Gastroesophageal sphincter (tissue), 4 donors: ENCODE measurements around the gene MAP3K20. TPM values are rescaled to one million over a fixed set of nuclear protein-coding genes. Genes with fewer than 3 reads are reported as not detected.
A peak's percentile ranks its signal among the peaks of the same experiment; 100 is the strongest.

ENCODE experiments used
- ATAC-seq: fragments of 150-250 bp; one replicate; pipeline ENCODE4 v1.9.1; 2016; ENCODE audit warnings: mild to moderate bottlenecking, moderate library complexity
- H3K27ac ChIP-seq, 4 donors: fragments of 200-600 bp; sonication (generic) in 3 of 4; 1 replicate in 3 of 4; 2 replicates in 1 of 4; pipeline ENCODE4 v1.5.1; 2016 to 2019
- H3K27me3 ChIP-seq: fragments of 200-600 bp; sonication (generic); one replicate; pipeline ENCODE4 v1.5.1; 2019
- H3K36me3 ChIP-seq, 2 donors: fragments of 200-600 bp; sonication (generic); one replicate each; pipeline ENCODE4 v1.5.1; 2019; ENCODE audit warnings: control low read depth in 1 of 2
- H3K4me1 ChIP-seq, 3 donors: fragments of 200-600 bp; sonication (generic); 1 replicate in 2 of 3; 2 replicates in 1 of 3; pipeline ENCODE4 v1.5.1; 2016 to 2019; ENCODE audit warnings: control low read depth in 2 of 3
- H3K4me3 ChIP-seq, 2 donors: fragments of 200-600 bp; sonication (generic); one replicate each; pipeline ENCODE4 v1.5.1; 2019; ENCODE audit warnings: mild to moderate bottlenecking in 1 of 2, moderate library complexity in 1 of 2
- H3K9me3 ChIP-seq, 3 donors: fragments of 200-600 bp; sonication (generic); one replicate each; pipeline ENCODE4 v1.5.1; 2017 to 2019; ENCODE audit warnings: control low read depth in 2 of 3
- CTCF ChIP-seq, 4 experiments: fragments of 200-600 bp in 2 of 4; fragments of 450-650 bp in 2 of 4; sonication (generic) in 1 of 4; IDR thresholded peaks; one replicate each; pipeline ENCODE4 v1.5.1; 2017 to 2019; ENCODE audit warnings: antibody characterized with exemption in 4 of 4, mild to moderate bottlenecking in 2 of 4, moderate library complexity in 2 of 4
- EP300 ChIP-seq: sonication (generic); formaldehyde crosslinking; IDR thresholded peaks from one replicate; pipeline ENCODE4 v1.6.1; 2017; ENCODE audit warnings: antibody characterized with exemption, mild to moderate bottlenecking
- POLR2A ChIP-seq, 2 donors: fragments of 450-650 bp; IDR thresholded peaks; one replicate each; pipeline ENCODE4 v1.6.1; 2017; ENCODE audit warnings: antibody characterized with exemption in 2 of 2, mild to moderate bottlenecking in 2 of 2, moderate library complexity in 1 of 2
- POLR2AphosphoS5 ChIP-seq: sonication (generic); formaldehyde crosslinking; IDR thresholded peaks from one replicate; pipeline ENCODE4 v1.6.1; 2017; ENCODE audit warnings: antibody characterized with exemption
- WGBS, 2 donors: methylation state at CpG; one replicate each; pipeline ENCODE4 v1.1.5; 2018; ENCODE audit warnings: low coverage in 1 of 2; 5-methylcytosine and 5-hydroxymethylcytosine counted together
- total RNA-seq, 4 donors: library from RNA; depleted of rRNA; stranded (reverse); fragments of >200 nt; gene quantifications; one replicate each; pipeline ENCODE4 v1.1.0, GENCODE V29; 2016

The MAP3K20 gene
- total RNA-seq, result 100 to 1,000 TPM; 318 to 496 (median 327) TPM

DNA sequence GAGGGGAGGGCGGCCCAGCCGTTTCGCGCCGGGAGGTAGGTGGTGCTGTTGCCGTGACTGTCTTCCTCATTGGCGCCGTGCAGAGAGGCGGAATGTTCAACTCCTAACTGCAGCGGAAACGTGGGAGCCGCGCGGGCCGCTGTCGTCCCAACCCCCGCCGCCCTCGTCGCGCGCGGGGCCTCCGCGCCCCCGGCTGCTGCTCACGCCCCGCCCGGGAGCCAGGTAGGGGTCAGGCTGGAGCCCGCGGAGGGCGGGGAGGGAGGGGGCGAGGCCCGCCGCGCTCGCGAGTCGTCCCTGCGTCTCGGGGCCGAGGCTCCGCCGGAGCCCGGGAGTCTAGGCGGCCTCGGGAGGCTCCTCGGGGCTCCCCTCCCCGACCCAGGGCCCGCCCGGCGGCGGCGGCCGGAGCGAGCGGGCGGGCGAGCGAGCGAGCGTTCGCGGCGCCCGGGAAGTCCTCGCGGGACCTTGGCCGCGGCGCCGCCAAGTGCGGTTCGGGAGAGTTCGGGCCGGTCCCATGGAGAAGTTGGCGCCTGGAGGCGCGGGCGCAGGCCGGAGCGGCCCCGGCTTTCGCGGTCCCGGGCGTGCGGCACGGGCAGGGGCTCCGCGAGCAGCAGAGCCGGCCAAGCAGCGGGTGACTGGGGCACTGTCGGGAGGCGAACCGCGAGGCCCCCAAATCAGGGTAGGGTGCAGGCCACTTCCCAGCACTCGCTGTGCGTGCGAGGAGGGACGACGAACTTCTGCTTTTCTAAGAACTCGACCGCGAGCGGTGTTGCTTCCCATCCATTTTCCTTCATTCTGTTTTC is at the start of gene MAP3K20:
Gene MAP3K20, plus strand, starts transcription at position 66 of the 800 bp plus-strand sequence. CDS start 15,186 bp downstream, outside the sequence.
- H3K36me3 ChIP-seq, result no peaks in the 10 kb centered on the region
- no peaks in the 10 kb centered on the region for H3K27me3 ChIP-seq
- H3K4me1 ChIP-seq, result peaks cover 8 to 62% (median 10%) of the 10 kb centered on the region in 3 donors
- TF ChIP-seq EP300, result no peak
- TF ChIP-seq CTCF (IDR thresholded peaks at IDR 0.05), result peak; percentile 10 to 82 (median 60)
- peak; percentile 71 to 86 for TF ChIP-seq POLR2A (IDR thresholded peaks at IDR 0.05)
- TF ChIP-seq POLR2AphosphoS5, result peak; percentile 94
- WGBS, 2 donors, result 0% methylated on average over 12 of the region's 106 CpGs; no CpG with 5 or more reads in 1 of the 2 donors
- peak within 1 kb of the TSS; percentile 67 to 89 for H3K4me3 ChIP-seq
- peak; percentile 92 for ATAC-seq
- H3K27ac ChIP-seq, result peak within 1 kb of the TSS; percentile 92 to 99 (median 98)
- H3K9me3 ChIP-seq, result no peaks in the 10 kb centered on the region

- H3K4me1 ChIP-seq, result peaks cover 3 to 32% (median 7%) of the 10 kb centered on the region in 3 donors
- H3K4me3 ChIP-seq, result no peak overlapping the region
- no peaks in the 10 kb centered on the region for H3K27me3 ChIP-seq
- no peaks in the 10 kb centered on the region for H3K36me3 ChIP-seq
- H3K9me3 ChIP-seq, result no peaks in the 10 kb centered on the region
- ATAC-seq, result no peak
- no peak for TF ChIP-seq POLR2AphosphoS5
- TF ChIP-seq POLR2A (IDR thresholded peaks at IDR 0.05), result no peak
- no peak for TF ChIP-seq CTCF (IDR thresholded peaks at IDR 0.05)
- no peak for TF ChIP-seq EP300
- WGBS, 2 donors, result 83 to 86% methylated on average over 1 of the region's 1 CpG
- peak overlapping the region in 1 of 4 donors; percentile 76 for H3K27ac ChIP-seq
Observed at GRCh38 chr2:173026479-173026878, 49.2 kb upstream of the MAP3K20 start.

DNA sequence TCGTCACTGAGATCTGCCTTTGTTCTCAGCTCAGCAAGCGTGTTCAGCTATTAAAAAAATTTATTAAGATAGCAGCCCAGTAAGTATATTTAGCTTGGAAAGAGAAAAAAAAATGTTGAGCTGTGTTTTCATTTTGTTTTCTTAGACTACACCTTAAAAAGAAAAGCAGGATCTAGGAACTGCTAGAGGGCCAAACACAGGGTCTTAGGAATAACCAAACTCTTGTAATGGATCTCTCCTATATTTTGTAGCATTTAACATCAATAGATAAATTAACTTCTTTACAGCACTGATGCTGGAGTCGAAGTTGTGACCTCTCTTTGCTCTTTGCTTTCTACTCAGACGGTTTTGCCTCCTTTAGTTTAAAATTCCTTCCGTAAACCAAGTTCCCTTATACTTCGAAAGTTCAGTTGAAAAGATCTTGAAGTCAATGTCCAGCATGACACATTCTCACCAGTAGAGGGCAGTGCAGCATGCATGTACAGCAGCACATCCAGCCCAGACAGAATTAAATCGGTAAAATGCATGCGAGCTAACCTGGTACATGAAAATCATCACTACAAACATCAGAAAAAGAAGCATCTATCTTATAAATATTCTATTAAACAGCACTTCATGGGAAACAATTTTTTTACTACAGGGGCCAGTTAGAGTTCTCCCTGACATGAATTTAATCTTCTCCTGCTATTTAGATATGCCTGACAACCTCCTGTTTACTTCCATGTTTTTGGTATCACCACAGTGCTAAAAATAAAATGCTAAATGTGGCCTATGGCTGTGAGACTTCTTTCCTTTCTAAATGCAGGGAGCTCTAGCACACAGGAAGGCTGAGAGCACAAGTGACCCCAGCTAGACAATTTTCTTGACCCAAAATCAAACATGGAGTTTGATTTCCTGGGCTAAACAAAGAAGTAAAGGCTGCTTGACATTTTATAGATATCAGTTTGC is 48.2 kb upstream of the MAP3K20 start:
- Histone ChIP-seq H3K9me3 (no peaks in the 10 kb centered on the region), H3K36me3 (no peaks in the 10 kb centered on the region), H3K27me3 (no peaks in the 10 kb centered on the region), H3K4me1 (peaks cover 3 to 32% (median 7%) of the 10 kb centered on the region in 3 donors), H3K4me3 (no peak overlapping the region), H3K27ac (peak overlapping the region; percentile 73 to 78 (median 76))
- ATAC-seq, result peak; percentile 81
- TF ChIP-seq EP300 (no peak), CTCF (IDR thresholded peaks at IDR 0.05) (peak; percentile 90 to 99 (median 96)), POLR2AphosphoS5 (peak; percentile 57)
- WGBS, 2 donors, result 11 to 16% methylated on average over 8 of the region's 8 CpGs

GRCh38 chr2:173028141-173028540 is 47.5 kb upstream of the MAP3K20 start:
- 25 to 33% methylated on average over 1 of the region's 1 CpG for WGBS, 2 donors
- H3K27me3 ChIP-seq, result no peaks in the 10 kb centered on the region
- H3K27ac ChIP-seq, result peak overlapping the region; percentile 73 to 78 (median 76)
- no peaks in the 10 kb centered on the region for H3K36me3 ChIP-seq
- no peaks in the 10 kb centered on the region for H3K9me3 ChIP-seq
- ATAC-seq, result no peak
- peaks cover 3 to 32% (median 7%) of the 10 kb centered on the region in 3 donors for H3K4me1 ChIP-seq
- no peak overlapping the region for H3K4me3 ChIP-seq
- TF ChIP-seq CTCF (IDR thresholded peaks at IDR 0.05), result no peak
- TF ChIP-seq POLR2AphosphoS5, result peak; percentile 21
